Activated T-helper 1 cell treated with anti-CD3 and anti-CD28 coated beads, Interleukin-12 subunit alpha, Interleukin-12 subunit beta, Interleukin-2, Interleukin-4 antibody, amounts not matched to agents 30 ng/mL and 10 ng/mL and 1 ng/mL, durations not matched to agents 14 hours and 24 hours and 36 hours (primary cell): ENCODE results near the gene L2HGDH. TPM values are rescaled to one million over a fixed set of nuclear protein-coding genes. Genes with fewer than 3 reads are reported as not detected.
A peak's percentile ranks its signal among the peaks of the same experiment; 100 is the strongest.

Experiments
- DNase-seq: peaks from one replicate; pipeline ENCODE4 v3.0.0; 2021; ENCODE audit warnings: low spot score
- H3K27ac Mint-ChIP-seq: one replicate; pipeline ENCODE4 v1.8.0; 2021; ENCODE audit warnings: mild to moderate bottlenecking, mixed read lengths
- H3K27me3 Mint-ChIP-seq: one replicate; pipeline ENCODE4 v1.8.0; 2022; ENCODE audit warnings: mild to moderate bottlenecking, moderate library complexity, mixed read lengths; ENCODE audit not compliant: insufficient read depth
- H3K36me3 Mint-ChIP-seq: one replicate; pipeline ENCODE4 v1.8.0; 2021; ENCODE audit warnings: low read depth, mixed read lengths
- H3K4me1 Mint-ChIP-seq: one replicate; pipeline ENCODE4 v1.8.0; 2021; ENCODE audit warnings: low read depth, mixed read lengths
- H3K4me3 Mint-ChIP-seq: one replicate; pipeline ENCODE4 v1.8.0; 2021; ENCODE audit warnings: mild to moderate bottlenecking, moderate library complexity, mixed read lengths
- H3K9me3 Mint-ChIP-seq: one replicate; pipeline ENCODE4 v1.8.0; 2021; ENCODE audit warnings: mixed read lengths
- intact Hi-C: fragments of 100-400 bp; cut with micrococcal nuclease; formaldehyde crosslinking; loops from one replicate; pipeline ENCODE4 v1.15.1; 2024
- total RNA-seq: library from RNA; stranded (reverse); gene quantifications from 2 replicates; pipeline ENCODE4 v1.2.3, GENCODE V29; 2022

L2HGDH gene
- total RNA-seq, 1 donor from 2014 or later = 14.7 TPM

GRCh38 chr14:50308363-50308915 lies 3.6 kb downstream of the L2HGDH start:
- DNase-seq = no peak
- Mint-ChIP-seq H3K4me1 (peaks cover 28% of the 10 kb centered on the region), H3K27me3 (peaks cover 2% of the 10 kb centered on the region), H3K9me3 (no peaks in the 10 kb centered on the region), H3K27ac (no peak overlapping the region), H3K36me3 (peaks cover 3% of the 10 kb centered on the region), H3K4me3 (no peak overlapping the region)
- intact Hi-C loops = no loop called here

GRCh38 chr14:50303744-50304471 lies 8.1 kb downstream of the L2HGDH start:
- intact Hi-C loops = no loop called here

GRCh38 chr14:50301914-50302313 lies 10.1 kb downstream of the L2HGDH start:
- peaks cover 25% of the 10 kb centered on the region for H3K36me3 Mint-ChIP-seq
- no peak overlapping the region for H3K4me3 Mint-ChIP-seq
- intact Hi-C loops = no loop called here
- H3K9me3 Mint-ChIP-seq = no peaks in the 10 kb centered on the region
- H3K27ac Mint-ChIP-seq = no peak overlapping the region
- H3K4me1 Mint-ChIP-seq = no peaks in the 10 kb centered on the region
- no peak for DNase-seq
- no peaks in the 10 kb centered on the region for H3K27me3 Mint-ChIP-seq

More at GRCh38 chr14:50303744-50304471, 8.1 kb downstream of the L2HGDH start:
- H3K27me3 Mint-ChIP-seq = no peaks in the 10 kb centered on the region
- DNase-seq = no peak
- H3K27ac Mint-ChIP-seq = no peak overlapping the region
- H3K9me3 Mint-ChIP-seq = no peaks in the 10 kb centered on the region
- peaks cover 2% of the 10 kb centered on the region for H3K4me1 Mint-ChIP-seq
- peaks cover 16% of the 10 kb centered on the region for H3K36me3 Mint-ChIP-seq
- no peak overlapping the region for H3K4me3 Mint-ChIP-seq

DNA sequence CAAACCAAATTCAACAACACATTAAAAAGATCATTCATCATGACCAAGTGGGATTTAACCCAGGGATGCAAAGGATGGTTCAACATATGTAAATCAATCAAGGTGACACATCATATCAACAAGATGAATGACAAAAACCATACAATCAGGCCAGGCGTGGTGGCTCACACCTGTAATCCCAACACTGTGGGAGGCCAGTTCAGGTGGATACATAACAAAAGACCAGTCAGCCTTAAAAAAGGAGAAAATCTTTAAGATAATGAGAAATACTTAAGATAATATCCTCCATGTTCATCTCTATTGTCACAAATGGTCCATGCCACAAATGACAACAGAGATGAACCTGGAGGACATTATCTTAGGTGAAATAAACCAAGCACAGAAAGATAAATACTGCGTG lies 12.4 kb downstream of the L2HGDH start:
- DNase-seq = no peak
- Mint-ChIP-seq H3K4me1 (no peaks in the 10 kb centered on the region), H3K36me3 (peaks cover 25% of the 10 kb centered on the region), H3K27ac (no peak overlapping the region), H3K27me3 (no peaks in the 10 kb centered on the region), H3K4me3 (no peak overlapping the region), H3K9me3 (no peaks in the 10 kb centered on the region)
- intact Hi-C loops = no loop called here

DNA sequence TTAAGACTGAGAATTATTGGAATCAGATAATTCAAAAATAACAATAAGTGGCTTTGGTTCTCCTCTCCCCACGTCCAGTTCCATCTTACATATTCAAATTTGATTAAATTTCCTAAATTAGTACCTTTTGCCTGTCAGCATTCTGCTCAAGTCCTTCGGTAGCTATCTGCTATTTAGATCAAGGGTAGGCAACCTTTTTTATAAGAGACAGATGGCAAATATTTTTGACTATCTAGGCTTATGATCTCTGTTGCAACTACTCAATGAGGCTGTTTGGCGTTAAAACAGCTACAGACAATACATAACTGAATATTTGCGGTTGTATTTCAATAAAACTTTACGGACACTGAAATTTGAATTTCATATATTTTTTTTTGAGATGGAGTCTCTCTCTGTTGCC lies 21.7 kb downstream of the L2HGDH start:
- intact Hi-C loops = no loop called here
- H3K27ac Mint-ChIP-seq = no peak overlapping the region
- peaks cover 20% of the 10 kb centered on the region for H3K36me3 Mint-ChIP-seq
- H3K4me1 Mint-ChIP-seq = no peaks in the 10 kb centered on the region
- H3K4me3 Mint-ChIP-seq = no peak overlapping the region
- no peaks in the 10 kb centered on the region for H3K9me3 Mint-ChIP-seq
- H3K27me3 Mint-ChIP-seq = no peaks in the 10 kb centered on the region
- DNase-seq = no peak

GRCh38 chr14:50288146-50288545 lies 23.9 kb downstream of the L2HGDH start:
- no peak for DNase-seq
- peaks cover 11% of the 10 kb centered on the region for H3K36me3 Mint-ChIP-seq
- no peaks in the 10 kb centered on the region for H3K4me1 Mint-ChIP-seq
- no peak overlapping the region for H3K4me3 Mint-ChIP-seq
- no peak overlapping the region for H3K27ac Mint-ChIP-seq
- intact Hi-C loops = no loop called here
- H3K27me3 Mint-ChIP-seq = no peaks in the 10 kb centered on the region
- no peaks in the 10 kb centered on the region for H3K9me3 Mint-ChIP-seq

- H3K27me3 Mint-ChIP-seq = no peaks in the 10 kb centered on the region
- intact Hi-C loops = no loop called here
- peaks cover 12% of the 10 kb centered on the region for H3K36me3 Mint-ChIP-seq
- H3K4me1 Mint-ChIP-seq = no peaks in the 10 kb centered on the region
- no peaks in the 10 kb centered on the region for H3K9me3 Mint-ChIP-seq
- H3K27ac Mint-ChIP-seq = no peak overlapping the region
- no peak for DNase-seq
- H3K4me3 Mint-ChIP-seq = no peak overlapping the region
These were observed 26.2 kb downstream of the L2HGDH start for GRCh38 chr14:50285861-50286260.

DNA sequence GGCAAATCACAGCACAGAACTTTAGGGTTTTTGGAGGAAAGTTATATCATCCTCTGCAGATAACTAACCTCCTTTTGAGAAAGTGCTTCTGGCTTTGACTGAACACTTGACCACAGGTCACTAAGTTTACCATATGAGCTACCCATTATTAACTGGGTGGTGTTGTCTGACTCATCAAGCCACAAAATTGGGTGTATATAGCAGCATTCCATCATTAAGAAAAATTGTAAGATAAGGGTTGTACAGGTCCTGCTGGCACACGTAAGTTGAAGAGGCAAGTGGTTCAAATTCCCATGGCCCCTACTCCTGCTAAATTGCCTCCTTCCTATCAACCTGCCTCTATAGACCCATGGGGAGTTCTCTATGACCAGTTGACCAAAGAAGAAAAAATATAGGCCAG lies 39.5 kb downstream of the L2HGDH start:
- no peaks in the 10 kb centered on the region for H3K9me3 Mint-ChIP-seq
- H3K4me3 Mint-ChIP-seq = no peak overlapping the region
- DNase-seq = no peak
- H3K36me3 Mint-ChIP-seq = peaks cover 8% of the 10 kb centered on the region
- intact Hi-C loops = no loop called here
- H3K27me3 Mint-ChIP-seq = no peaks in the 10 kb centered on the region
- H3K27ac Mint-ChIP-seq = no peak overlapping the region
- no peaks in the 10 kb centered on the region for H3K4me1 Mint-ChIP-seq

GRCh38 chr14:50270932-50271331 lies 41.1 kb downstream of the L2HGDH start:
- peaks cover 11% of the 10 kb centered on the region for H3K36me3 Mint-ChIP-seq
- no peaks in the 10 kb centered on the region for H3K27me3 Mint-ChIP-seq

DNA sequence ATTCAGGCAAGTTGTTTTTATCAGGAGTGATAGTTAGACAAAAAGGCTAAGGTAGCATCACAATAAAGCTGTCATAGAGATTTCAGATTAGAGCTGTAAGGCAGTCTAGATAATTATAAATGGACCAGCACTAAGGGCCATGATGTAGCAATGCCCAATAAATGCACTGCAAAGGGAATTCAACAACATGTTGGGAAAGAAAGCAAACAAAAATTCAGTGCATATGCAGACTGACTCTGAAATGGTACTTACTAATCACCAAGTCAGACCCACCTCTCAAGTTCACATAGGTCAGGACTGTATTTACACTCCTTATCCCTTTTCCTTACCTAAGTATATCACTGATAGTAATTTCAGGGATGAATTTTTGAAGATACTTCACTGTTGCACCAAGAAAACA lies 47.0 kb downstream of the L2HGDH start:
- Mint-ChIP-seq H3K36me3 (peaks cover 13% of the 10 kb centered on the region), H3K27ac (no peak overlapping the region), H3K27me3 (no peaks in the 10 kb centered on the region), H3K9me3 (no peaks in the 10 kb centered on the region), H3K4me1 (no peaks in the 10 kb centered on the region), H3K4me3 (no peak overlapping the region)
- DNase-seq = no peak
- intact Hi-C loops = no loop called here

More at GRCh38 chr14:50270932-50271331, 41.1 kb downstream of the L2HGDH start:
- Mint-ChIP-seq H3K4me1 (no peaks in the 10 kb centered on the region), H3K4me3 (no peak overlapping the region), H3K9me3 (no peaks in the 10 kb centered on the region), H3K27ac (no peak overlapping the region)
- intact Hi-C loops = no loop called here
- no peak for DNase-seq

DNA sequence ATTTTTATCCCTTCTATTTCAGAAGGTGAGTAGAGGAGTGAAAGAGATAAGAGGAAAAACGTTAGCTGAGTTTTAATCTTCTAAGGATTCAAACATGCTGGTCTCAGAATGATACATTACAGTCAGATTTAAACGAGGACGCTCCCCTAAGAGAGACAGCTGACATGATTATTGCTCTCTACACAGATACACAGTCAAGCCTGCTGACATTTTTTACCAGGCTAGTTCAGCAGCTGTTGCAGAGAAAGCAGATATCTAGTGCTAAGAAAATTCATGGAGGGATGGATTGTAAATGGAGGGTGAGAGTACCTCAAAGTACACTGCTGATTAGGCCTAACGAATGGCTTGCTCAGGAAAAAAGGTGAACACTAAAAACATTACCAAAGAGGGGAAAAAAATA lies 48.7 kb downstream of the L2HGDH start:
- no peaks in the 10 kb centered on the region for H3K9me3 Mint-ChIP-seq
- no peaks in the 10 kb centered on the region for H3K4me1 Mint-ChIP-seq
- peaks cover 11% of the 10 kb centered on the region for H3K36me3 Mint-ChIP-seq
- intact Hi-C loops = loop anchor here (5.0 kb wide), 1 partner anchor 146 kb away; the partner anchor contains the start of gene VCPKMT
- H3K27me3 Mint-ChIP-seq = no peaks in the 10 kb centered on the region
- no peak for DNase-seq
- H3K4me3 Mint-ChIP-seq = no peak overlapping the region
- no peak overlapping the region for H3K27ac Mint-ChIP-seq

DNA sequence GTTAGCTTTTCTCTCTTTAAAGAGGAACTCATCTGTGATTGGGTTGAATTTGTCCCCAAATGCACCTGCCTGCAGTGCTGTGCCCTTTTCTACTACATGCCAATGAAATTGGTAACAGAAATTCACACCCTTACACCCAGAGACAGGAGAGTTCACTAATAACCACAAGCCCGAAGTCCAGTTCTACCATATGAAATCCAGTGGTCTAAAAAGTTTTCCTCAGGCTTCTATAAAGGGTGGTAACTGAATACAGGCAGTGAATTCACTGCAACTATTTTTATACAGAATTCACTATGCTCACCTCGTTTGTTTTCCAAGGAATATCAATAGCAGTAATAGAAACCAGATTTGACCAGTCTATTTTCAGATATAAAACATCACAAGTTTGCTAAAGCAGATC lies 49.2 kb downstream of the L2HGDH start:
- no peak overlapping the region for H3K4me3 Mint-ChIP-seq
- intact Hi-C loops = loop anchor here (5.0 kb wide), 1 partner anchor 146 kb away; the partner anchor contains the start of gene VCPKMT
- no peaks in the 10 kb centered on the region for H3K9me3 Mint-ChIP-seq
- H3K4me1 Mint-ChIP-seq = peaks cover 1% of the 10 kb centered on the region
- H3K27ac Mint-ChIP-seq = no peak overlapping the region
- DNase-seq = no peak
- no peaks in the 10 kb centered on the region for H3K27me3 Mint-ChIP-seq
- H3K36me3 Mint-ChIP-seq = peaks cover 11% of the 10 kb centered on the region

DNA sequence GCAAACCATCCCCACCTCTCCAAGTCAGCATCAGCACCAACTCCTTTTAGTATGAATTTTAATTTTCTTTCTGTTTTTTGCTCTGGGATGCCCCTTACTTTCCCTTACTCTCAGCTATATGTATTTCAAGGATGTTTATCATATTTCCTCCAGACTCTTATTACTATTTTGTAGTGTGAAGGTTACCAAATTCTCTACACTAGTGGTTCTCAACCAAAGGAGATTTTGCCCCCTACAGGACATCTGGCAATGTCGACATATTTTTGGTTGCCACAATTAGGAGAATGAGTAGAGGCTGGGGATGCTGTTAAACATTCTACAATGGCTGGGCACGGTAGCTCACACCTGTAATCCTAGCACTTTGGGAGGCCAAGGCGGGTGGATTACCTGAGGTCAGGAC lies 51.5 kb downstream of the L2HGDH start:
- Mint-ChIP-seq H3K27ac (no peak overlapping the region), H3K36me3 (peaks cover 6% of the 10 kb centered on the region), H3K4me3 (no peak overlapping the region), H3K4me1 (peaks cover 4% of the 10 kb centered on the region), H3K9me3 (no peaks in the 10 kb centered on the region), H3K27me3 (no peaks in the 10 kb centered on the region)
- DNase-seq = peak; percentile 11
- intact Hi-C loops = loop anchor here (1.0 to 5.0 kb wide), 2 partner anchors 143 to 407 kb away; partner anchors contain the start of gene VCPKMT
